HCT116 (cell line): ENCODE data around the gene PARVA. TPM values are rescaled to one million over a fixed set of nuclear protein-coding genes. Genes with fewer than 3 reads are reported as not detected.

ENCODE experiments used
- ATAC-seq: fragments of 200-7000 bp; cut with Tn5 transposase; 2 replicates; pipeline ENCODE4 v1.9.1; 2020; ENCODE audit warnings: mild to moderate bottlenecking, moderate library complexity
- BruUV-seq: library from RNA; stranded (reverse); fragments of 400-500 nt; replicated peaks from 2 replicates; lab custom pipeline; 2021; lab: Mats Ljungman, UMichigan
- CTCF ChIA-PET: fragments of 300-600 bp; sonication (Branson Sonifier 250); formaldehyde crosslinking; loops from one replicate; lab custom pipeline; 2021; ENCODE audit warnings: antibody characterized with exemption; lab: Charles Lee
- POLR2A ChIA-PET: fragments of 300-600, 350-600 bp; sonication (Branson Sonifier 250); formaldehyde crosslinking; loops from one replicate; lab custom pipeline; 2021; ENCODE audit warnings: antibody characterized with exemption; lab: Charles Lee
- RAD21 ChIA-PET, 2 experiments: fragments of 300-600 bp; sonication (Branson Sonifier 250); formaldehyde crosslinking; loops; one replicate each; lab custom pipeline; 2023; ENCODE audit warnings: low total read pairs in 2 of 2; ENCODE audit not compliant: uncharacterized antibody in 2 of 2, unreplicated experiment in 2 of 2, low non-redundant PET in 1 of 2; lab: Charles Lee
- DNase-seq: peaks from one replicate; pipeline ENCODE4 v3.0.0-alpha.2; 2010; ENCODE audit warnings: low read depth, low spot score
- H2AFZ ChIP-seq: fragments of 200-600 bp; shearing (Covaris generic), sonication (generic); 2 replicates; pipeline ENCODE4 v1.6.1; 2017; ENCODE audit warnings: low read depth, mixed run types, mixed read lengths, antibody characterized with exemption, low read length; ENCODE audit not compliant: poor library complexity, severe bottlenecking
- H3K27ac ChIP-seq: 2 replicates; pipeline ENCODE4 v1.5.1; 2012; ENCODE audit warnings: low read depth, low read length
- H3K27me3 ChIP-seq: fragments of 200-600 bp; sonication (generic); 2 replicates; pipeline ENCODE4 v1.6.1; 2016; ENCODE audit warnings: mixed run types, low read length, mixed read lengths; ENCODE audit not compliant: insufficient read depth
- H3K36me3 ChIP-seq, 2 experiments: fragments of 200-500 bp in 1 of 2; fragments of 200-600 bp in 1 of 2; sonication (Bioruptor generic) in 1 of 2; sonication (generic) in 1 of 2; 2 replicates each; pipeline versions ENCODE4 v1.5.1 to v1.6.1; 2014 to 2016; ENCODE audit warnings: low read length in 2 of 2, inconsistent platforms in 1 of 2, mixed read lengths in 1 of 2, mixed run types in 1 of 2; ENCODE audit not compliant: insufficient read depth in 2 of 2, control insufficient read depth in 1 of 2
- H3K4me1 ChIP-seq, 2 experiments: fragments of 200-600 bp in 1 of 2; sonication (generic) in 1 of 2; 2 replicates each; pipeline versions ENCODE4 v1.5.1 to v1.6.1; 2012 to 2017; ENCODE audit warnings: low read length in 2 of 2, inconsistent platforms in 1 of 2, mild to moderate bottlenecking in 1 of 2, mixed read lengths in 1 of 2, mixed run types in 1 of 2, moderate library complexity in 1 of 2; ENCODE audit not compliant: insufficient read depth in 2 of 2, control insufficient read depth in 1 of 2
- H3K4me2 ChIP-seq: fragments of 200-600 bp; sonication (generic); 2 replicates; pipeline ENCODE4 v1.6.1; 2017; ENCODE audit warnings: mixed run types, low read length, mixed read lengths
- H3K4me3 ChIP-seq, 2 experiments: fragments of 200-600 bp in 1 of 2; sonication (generic) in 1 of 2; replicated peaks in 1 of 2; 2 replicates each; pipeline ENCODE4 v1.5.1; 2011 to 2016; ENCODE audit warnings: low read length in 2 of 2, control low read depth in 1 of 2, low read depth in 1 of 2, mild to moderate bottlenecking in 1 of 2, mixed read lengths in 1 of 2, mixed run types in 1 of 2
- H3K79me2 ChIP-seq: fragments of 200-600 bp; sonication (generic); 2 replicates; pipeline ENCODE4 v1.6.1; 2017; ENCODE audit warnings: mild to moderate bottlenecking, mixed run types, low read length, moderate library complexity, mixed read lengths; ENCODE audit not compliant: insufficient read depth
- H3K9ac ChIP-seq: fragments of 200-600 bp; sonication (generic); 2 replicates; pipeline ENCODE4 v1.6.1; 2016; ENCODE audit warnings: low read length, mixed read lengths
- H3K9me2 ChIP-seq: fragments of 200-600 bp; sonication (generic), shearing (Covaris generic); 2 replicates; pipeline ENCODE4 v1.6.1; 2017; ENCODE audit warnings: mixed run types, mild to moderate bottlenecking, moderate library complexity; ENCODE audit not compliant: insufficient read depth
- H3K9me3 ChIP-seq, 2 experiments: fragments of 200-500 bp in 1 of 2; fragments of 200-600 bp in 1 of 2; sonication (Bioruptor generic) in 1 of 2; sonication (generic) in 1 of 2; 2 replicates each; pipeline ENCODE4 v1.6.1; 2014 to 2017; ENCODE audit warnings: low read length in 2 of 2, mixed read lengths in 2 of 2, inconsistent platforms in 1 of 2, low read depth in 1 of 2, mild to moderate bottlenecking in 1 of 2, mixed run types in 1 of 2, moderate library complexity in 1 of 2; ENCODE audit not compliant: control insufficient read depth in 1 of 2, insufficient read depth in 1 of 2
- H4K20me1 ChIP-seq: fragments of 200-600 bp; sonication (generic), shearing (Covaris generic); 2 replicates; pipeline ENCODE4 v1.6.1; 2017; ENCODE audit warnings: mixed run types, mild to moderate bottlenecking, moderate library complexity; ENCODE audit not compliant: insufficient read depth
- CBX3 ChIP-seq: IDR thresholded peaks from 2 replicates; pipeline ENCODE4 v1.6.1; 2012; ENCODE audit warnings: low read depth
- CEBPB ChIP-seq: IDR thresholded peaks from 2 replicates; pipeline ENCODE4 v1.6.1; 2012; ENCODE audit warnings: low read depth
- EGR1 ChIP-seq: IDR thresholded peaks from 2 replicates; pipeline ENCODE4 v1.6.1; 2012; ENCODE audit warnings: low read depth
- ELF1 ChIP-seq: IDR thresholded peaks from 2 replicates; pipeline ENCODE4 v1.6.1; 2012; ENCODE audit warnings: low read depth, borderline replicate concordance
- EZH2 ChIP-seq: fragments of 200-600 bp; sonication (generic); IDR thresholded peaks from 2 replicates; pipeline ENCODE4 v1.6.1; 2017; ENCODE audit warnings: antibody characterized with exemption, mixed run types
- JUND ChIP-seq: IDR thresholded peaks from 2 replicates; pipeline ENCODE4 v1.6.1; 2012
- SP1 ChIP-seq: IDR thresholded peaks from 2 replicates; pipeline ENCODE4 v1.6.1; 2012; ENCODE audit warnings: low read depth
- TCF7L2 ChIP-seq: IDR thresholded peaks from 2 replicates; pipeline ENCODE4 v1.7.0; 2011; ENCODE audit warnings: borderline replicate concordance, inconsistent platforms; ENCODE audit not compliant: insufficient read depth, insufficient read length; ENCODE audit errors: extremely low read depth
- YY1 ChIP-seq: IDR thresholded peaks from 2 replicates; pipeline ENCODE4 v1.6.1; 2011; ENCODE audit warnings: low read length, low read depth, moderate library complexity, mild to moderate bottlenecking; ENCODE audit not compliant: insufficient replicate concordance; ENCODE audit errors: extremely low read depth
- ZNF274 ChIP-seq: fragments of 200-500 bp; sonication (Bioruptor generic); IDR thresholded peaks from 2 replicates; pipeline ENCODE4 v1.6.1; 2014; ENCODE audit warnings: mild to moderate bottlenecking, low read depth, low read length, inconsistent platforms
- intact Hi-C: fragments of 100-400 bp; cut with micrococcal nuclease; formaldehyde crosslinking; loops from 2 replicates; pipeline ENCODE4 v1.10.0; 2022
- total RNA-seq: library from RNA; stranded (reverse); gene quantifications from one replicate; pipeline ENCODE4 v1.2.1, GENCODE V29; 2021; ENCODE audit not compliant: unreplicated experiment
- TF ChIP-seq, protein P1 (sequence below): IDR thresholded peaks from 2 replicates; pipeline ENCODE4 v1.6.1; 2012
- TF ChIP-seq, protein P2 (sequence below): IDR thresholded peaks from 2 replicates; pipeline ENCODE4 v1.6.1; 2012

Gene PARVA
- total RNA-seq, 1 experiment from 2014 or later = 18.4 TPM

DNA sequence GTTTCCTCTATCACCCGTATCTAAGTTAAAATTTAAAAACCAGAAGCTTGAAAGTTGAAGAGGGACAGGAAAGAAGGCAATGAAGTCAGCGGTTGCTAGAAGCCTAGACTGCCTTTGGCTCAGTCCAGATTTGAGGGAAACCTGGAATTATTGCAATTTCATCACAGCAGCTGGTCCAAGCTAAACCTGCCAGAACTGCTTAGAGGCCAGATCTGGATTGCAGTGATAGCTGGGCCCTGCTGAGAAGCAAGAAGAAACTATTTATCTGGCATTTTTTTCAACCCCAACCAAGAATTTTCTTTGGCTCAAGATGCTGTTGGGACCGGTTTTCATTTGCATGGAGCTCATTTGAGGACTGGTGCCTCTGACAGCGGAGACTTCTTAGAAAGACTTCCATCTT, 175.3 kb downstream of the PARVA start:
- H3K27ac ChIP-seq = no peak overlapping the region
- no peaks in the 10 kb centered on the region for H3K9me2 ChIP-seq
- no peaks in the 10 kb centered on the region for H3K36me3 ChIP-seq
- no peak overlapping the region for H3K4me2 ChIP-seq
- intact Hi-C loops = no loop called here
- H3K4me1 ChIP-seq = peaks cover 13 to 17% of the 10 kb centered on the region in 2 experiments
- ChIA-PET CTCF (no interaction called here), POLR2A (no interaction called here), RAD21 (no interaction called here)
- H3K9me3 ChIP-seq = peaks cover 0 to 3% of the 10 kb centered on the region in 2 experiments; a peak in 1 of 4 replicates
- TF ChIP-seq CEBPB = no peak
- TF ChIP-seq JUND = no peak
- TF ChIP-seq ZNF274 = no peak
- TF ChIP-seq, protein P1, sequence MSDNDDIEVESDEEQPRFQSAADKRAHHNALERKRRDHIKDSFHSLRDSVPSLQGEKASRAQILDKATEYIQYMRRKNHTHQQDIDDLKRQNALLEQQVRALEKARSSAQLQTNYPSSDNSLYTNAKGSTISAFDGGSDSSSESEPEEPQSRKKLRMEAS = no peak
- TF ChIP-seq, protein P2, sequence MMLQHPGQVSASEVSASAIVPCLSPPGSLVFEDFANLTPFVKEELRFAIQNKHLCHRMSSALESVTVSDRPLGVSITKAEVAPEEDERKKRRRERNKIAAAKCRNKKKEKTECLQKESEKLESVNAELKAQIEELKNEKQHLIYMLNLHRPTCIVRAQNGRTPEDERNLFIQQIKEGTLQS = no peak
- TF ChIP-seq EGR1 = no peak
- no peak for TF ChIP-seq YY1
- no peak for TF ChIP-seq ELF1
- no peak for TF ChIP-seq SP1
- no peak for TF ChIP-seq TCF7L2
- H3K4me3 ChIP-seq = no peak overlapping the region
- no peak overlapping the region for H3K9ac ChIP-seq
- ATAC-seq (no peak), DNase-seq (no peak)
- no peaks in the 10 kb centered on the region for H4K20me1 ChIP-seq
- no peak overlapping the region for H2AFZ ChIP-seq
- H3K27me3 ChIP-seq = no peaks in the 10 kb centered on the region
- no TSS peak for BruUV-seq
- no peaks in the 10 kb centered on the region for H3K79me2 ChIP-seq

DNA sequence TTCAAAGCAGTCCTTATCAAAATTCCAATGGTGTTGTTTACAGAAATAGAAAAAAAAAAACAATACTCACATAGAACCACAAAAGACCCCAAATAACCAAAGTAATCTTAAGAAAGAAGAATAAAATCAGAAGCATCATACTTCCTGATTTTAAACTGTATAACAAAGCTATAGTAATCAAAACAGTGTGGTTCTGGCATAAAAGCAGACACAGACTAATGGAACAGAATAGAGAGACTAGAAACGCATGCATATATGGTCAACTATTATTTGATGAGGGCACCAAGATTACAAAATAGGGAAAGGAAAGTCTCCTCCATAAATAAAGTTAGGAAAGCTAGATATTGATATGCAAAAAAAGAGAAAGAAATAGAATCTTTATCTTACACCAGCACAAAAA, 176.8 kb downstream of the PARVA start:
- H3K36me3 ChIP-seq = no peaks in the 10 kb centered on the region
- intact Hi-C loops = no loop called here
- ATAC-seq (no peak), DNase-seq (no peak)
- peaks cover 0 to 3% of the 10 kb centered on the region in 2 experiments; a peak in 1 of 4 replicates for H3K9me3 ChIP-seq
- H3K4me1 ChIP-seq = peaks cover 13 to 17% of the 10 kb centered on the region in 2 experiments
- H4K20me1 ChIP-seq = no peaks in the 10 kb centered on the region
- TF ChIP-seq CBX3 (0 out of 2 replicates have a peak, but pooled peaks have one; percentile 51), EZH2 (no peak)
- RAD21 ChIA-PET = no interaction called here
- CTCF ChIA-PET = no interaction called here
- no peak overlapping the region for H3K4me3 ChIP-seq
- H3K9ac ChIP-seq = no peak overlapping the region
- H3K27ac ChIP-seq = no peak overlapping the region
- no peaks in the 10 kb centered on the region for H3K79me2 ChIP-seq
- no peaks in the 10 kb centered on the region for H3K27me3 ChIP-seq
- no peaks in the 10 kb centered on the region for H3K9me2 ChIP-seq
- BruUV-seq = no TSS peak
- POLR2A ChIA-PET = no interaction called here
- H2AFZ ChIP-seq = no peak overlapping the region
- no peak overlapping the region for H3K4me2 ChIP-seq
